GM12872 (cell line): ENCODE data around the gene CEPT1.

ENCODE experiments used
- CTCF ChIP-seq: IDR thresholded peaks from 3 replicates; pipeline ENCODE4 v1.5.1; 2011; ENCODE audit warnings: low read depth, mild to moderate bottlenecking, low read length, moderate library complexity; ENCODE audit not compliant: insufficient read depth

The CEPT1 gene

GRCh38 chr1:111234258-111234657 is 94.2 kb downstream of the CEPT1 start:
- no peak for TF ChIP-seq CTCF
